MCF 10A (cell line): ENCODE measurements around the gene KIF21B. TPM values are rescaled to one million over a fixed set of nuclear protein-coding genes. Genes with fewer than 3 reads are reported as not detected.

Experiments
- BruUV-seq: library from RNA; stranded (reverse); fragments of 400-500 nt; replicated peaks from 2 replicates; lab custom pipeline; 2021; lab: Mats Ljungman, UMichigan
- CTCF ChIA-PET: fragments of 300-600 bp; sonication (Branson Sonifier 250); formaldehyde crosslinking; extraction: SDS; loops from one replicate; lab custom pipeline; 2021; ENCODE audit warnings: antibody characterized with exemption, inconsistent platforms; lab: Yijun Ruan, JAX
- POLR2A ChIA-PET: fragments of 300-600, 350-650 bp; sonication (Branson Sonifier 250); formaldehyde crosslinking; extraction: SDS; loops from one replicate; lab custom pipeline; 2020; ENCODE audit warnings: antibody characterized with exemption, inconsistent platforms; lab: Yijun Ruan, JAX
- DNase-seq: peaks from one replicate; pipeline ENCODE4 v3.0.0-alpha.2; 2018; ENCODE audit not compliant: unreplicated experiment
- H3K27ac Mint-ChIP-seq: one replicate; pipeline ENCODE4 v1.8.0; 2022; ENCODE audit warnings: mild to moderate bottlenecking, low read depth, mixed read lengths; ENCODE audit not compliant: unreplicated experiment
- H3K27me3 Mint-ChIP-seq: one replicate; pipeline ENCODE4 v1.8.0; 2022; ENCODE audit warnings: mixed read lengths; ENCODE audit not compliant: insufficient read depth, unreplicated experiment
- H3K36me3 Mint-ChIP-seq: one replicate; pipeline ENCODE4 v1.8.0; 2022; ENCODE audit warnings: mild to moderate bottlenecking, moderate library complexity, mixed read lengths; ENCODE audit not compliant: insufficient read depth, unreplicated experiment
- H3K4me1 Mint-ChIP-seq: one replicate; pipeline ENCODE4 v1.8.0; 2022; ENCODE audit warnings: mixed read lengths; ENCODE audit not compliant: insufficient read depth, unreplicated experiment
- H3K4me3 Mint-ChIP-seq: one replicate; pipeline ENCODE4 v1.8.0; 2022; ENCODE audit warnings: mild to moderate bottlenecking, moderate library complexity, mixed read lengths; ENCODE audit not compliant: unreplicated experiment
- H3K9me3 Mint-ChIP-seq: one replicate; pipeline ENCODE4 v1.8.0; 2022; ENCODE audit warnings: mixed read lengths; ENCODE audit not compliant: unreplicated experiment
- intact Hi-C: fragments of 100-400 bp; cut with micrococcal nuclease; formaldehyde crosslinking; loops from 2 replicates; pipeline ENCODE4 v1.14.1; 2022
- total RNA-seq: library from RNA; stranded (reverse); gene quantifications from 2 replicates; pipeline ENCODE4 v1.2.3, GENCODE V29; 2022
- TF ChIP-seq, protein P1 (sequence below): fragments of 200-600 bp; IDR thresholded peaks from one replicate; pipeline ENCODE4 v1.8.0; 2022; ENCODE audit warnings: antibody characterized with exemption, mild to moderate bottlenecking; ENCODE audit not compliant: unreplicated experiment

Gene KIF21B
- total RNA-seq, 1 experiment from 2014 or later = 12.7 TPM

DNA sequence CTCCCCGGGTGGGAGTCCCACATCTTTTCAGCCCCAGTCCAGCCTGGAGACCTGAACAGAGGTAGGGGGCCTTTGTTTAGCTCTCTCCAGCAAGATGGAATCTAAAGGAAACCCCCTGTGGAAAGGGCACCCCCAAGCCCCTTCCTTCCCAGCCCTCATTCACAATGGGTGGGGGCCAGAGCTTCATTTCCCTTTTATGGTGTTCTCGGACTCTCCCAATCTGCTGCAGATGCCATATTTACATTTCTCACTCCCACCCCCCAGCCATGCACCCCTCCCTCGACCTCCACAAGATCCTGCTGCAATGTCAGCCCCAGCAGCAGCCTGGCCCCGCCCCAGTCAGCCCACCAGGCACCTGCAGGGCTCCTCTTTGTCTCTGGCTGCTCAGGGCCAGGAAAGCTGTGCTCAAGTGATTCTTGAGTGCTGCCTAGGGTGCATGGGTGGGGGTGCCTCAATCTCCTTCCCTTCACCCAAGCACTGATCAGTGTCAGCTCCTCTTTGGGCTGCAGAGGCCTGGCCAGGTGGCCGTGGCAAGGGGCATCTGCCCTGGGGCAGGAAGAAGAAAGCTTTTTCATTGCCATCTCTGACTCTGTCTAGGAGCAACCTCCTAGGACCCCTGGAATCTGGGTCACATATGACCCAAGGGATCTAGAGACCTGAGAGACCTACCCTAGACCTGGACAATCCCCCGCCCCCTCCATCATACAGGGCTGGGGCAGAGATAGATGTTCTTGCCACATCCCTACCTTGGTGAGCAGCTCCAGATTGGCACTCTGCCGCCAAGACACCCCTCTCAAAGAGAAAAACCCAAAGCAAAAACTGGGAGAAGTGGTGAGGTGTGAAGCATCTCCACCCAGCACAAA, 1.7 kb downstream of the KIF21B start:
- H3K36me3 Mint-ChIP-seq = no peaks in the 10 kb centered on the region
- ChIA-PET CTCF (interaction anchor here (0.7 to 5.2 kb wide), 9 partner anchors 7 to 783 kb away, joined by 3 to 45 read pairs (median 5); no protein-coding TSS in a partner anchor), POLR2A (interaction anchor here (0.6 to 0.8 kb wide), 4 partner anchors 30 to 327 kb away, joined by 3 to 4 read pairs (median 3); no protein-coding TSS in a partner anchor)
- DNase-seq = no peak
- no peaks in the 10 kb centered on the region for H3K9me3 Mint-ChIP-seq
- H3K27ac Mint-ChIP-seq = no peak overlapping the region
- intact Hi-C loops = loop anchor here (5.0 kb wide), 1 partner anchor 465 kb away; no protein-coding TSS in a partner anchor
- H3K4me3 Mint-ChIP-seq = peak overlapping the region; percentile 43
- TSS peak; percentile 23 for BruUV-seq
- no peaks in the 10 kb centered on the region for H3K27me3 Mint-ChIP-seq
- TF ChIP-seq, protein P1, sequence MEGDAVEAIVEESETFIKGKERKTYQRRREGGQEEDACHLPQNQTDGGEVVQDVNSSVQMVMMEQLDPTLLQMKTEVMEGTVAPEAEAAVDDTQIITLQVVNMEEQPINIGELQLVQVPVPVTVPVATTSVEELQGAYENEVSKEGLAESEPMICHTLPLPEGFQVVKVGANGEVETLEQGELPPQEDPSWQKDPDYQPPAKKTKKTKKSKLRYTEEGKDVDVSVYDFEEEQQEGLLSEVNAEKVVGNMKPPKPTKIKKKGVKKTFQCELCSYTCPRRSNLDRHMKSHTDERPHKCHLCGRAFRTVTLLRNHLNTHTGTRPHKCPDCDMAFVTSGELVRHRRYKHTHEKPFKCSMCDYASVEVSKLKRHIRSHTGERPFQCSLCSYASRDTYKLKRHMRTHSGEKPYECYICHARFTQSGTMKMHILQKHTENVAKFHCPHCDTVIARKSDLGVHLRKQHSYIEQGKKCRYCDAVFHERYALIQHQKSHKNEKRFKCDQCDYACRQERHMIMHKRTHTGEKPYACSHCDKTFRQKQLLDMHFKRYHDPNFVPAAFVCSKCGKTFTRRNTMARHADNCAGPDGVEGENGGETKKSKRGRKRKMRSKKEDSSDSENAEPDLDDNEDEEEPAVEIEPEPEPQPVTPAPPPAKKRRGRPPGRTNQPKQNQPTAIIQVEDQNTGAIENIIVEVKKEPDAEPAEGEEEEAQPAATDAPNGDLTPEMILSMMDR = no peak
- peaks cover 26% of the 10 kb centered on the region for H3K4me1 Mint-ChIP-seq

DNA sequence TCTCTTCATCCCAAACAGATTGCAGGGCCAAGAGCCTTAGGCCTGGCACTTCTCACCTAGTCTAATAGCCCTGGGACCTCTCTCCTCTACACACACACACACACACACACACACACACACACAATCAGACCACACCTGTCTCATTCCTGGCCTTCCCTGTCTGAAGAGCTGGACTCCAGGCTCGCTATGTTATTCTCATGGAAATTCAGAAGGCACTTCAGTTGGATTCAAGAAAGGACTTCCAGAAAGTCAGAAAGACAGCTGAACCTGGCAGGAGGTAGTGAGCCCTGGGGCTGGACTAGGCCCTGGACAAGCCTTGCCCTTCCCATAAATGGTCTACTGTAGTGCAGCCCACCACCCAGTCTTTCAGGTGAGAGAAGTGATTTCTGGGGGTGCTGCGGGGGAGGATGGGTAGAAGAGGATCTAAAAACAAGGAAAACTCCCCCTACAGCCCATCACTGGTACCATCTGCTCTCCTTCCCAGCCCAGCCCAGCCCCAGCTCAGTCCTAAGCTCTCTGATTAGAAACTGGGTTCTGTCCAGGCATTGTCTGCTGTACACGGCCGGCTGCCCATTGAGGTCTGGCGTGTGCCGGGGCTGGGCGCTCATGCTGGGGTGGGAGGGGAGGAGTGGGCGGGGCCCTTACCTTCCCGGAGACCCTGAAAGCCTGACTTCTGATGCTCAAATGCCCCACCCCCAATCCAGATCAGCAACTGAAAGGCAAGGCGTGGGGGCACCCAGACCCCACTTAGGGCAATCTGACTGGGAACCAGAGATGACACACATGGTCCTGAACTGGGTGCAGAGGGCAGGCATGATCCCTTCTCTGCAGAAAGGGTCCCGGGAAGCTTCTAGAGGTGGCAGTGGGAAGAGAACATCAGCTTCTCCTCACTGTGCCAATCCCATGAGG, 2.5 kb downstream of the KIF21B start:
- CTCF ChIA-PET = interaction anchor here (0.7 to 2.2 kb wide), 16 partner anchors 8 to 463 kb away, joined by 3 to 13 read pairs (median 4); no protein-coding TSS in a partner anchor
- intact Hi-C loops = loop anchor here (5.0 kb wide), 1 partner anchor 464 kb away; no protein-coding TSS in a partner anchor

GRCh38 chr1:201020040-201020591, 3.4 kb downstream of the KIF21B start:
- Mint-ChIP-seq H3K27me3 (no peaks in the 10 kb centered on the region), H3K36me3 (no peaks in the 10 kb centered on the region), H3K4me3 (no peak overlapping the region), H3K4me1 (peaks cover 26% of the 10 kb centered on the region), H3K27ac (peak overlapping the region; percentile 92), H3K9me3 (no peaks in the 10 kb centered on the region)
- intact Hi-C loops = loop anchor here (5.0 kb wide), 1 partner anchor 463 kb away; no protein-coding TSS in a partner anchor
- ChIA-PET POLR2A (interaction anchor here (0.6 to 1.2 kb wide), 5 partner anchors 9 to 386 kb away, joined by 3 to 4 read pairs (median 3); no protein-coding TSS in a partner anchor), CTCF (interaction anchor here (0.7 to 2.2 kb wide), 15 partner anchors 9 to 462 kb away, joined by 3 to 13 read pairs (median 4); partner anchors contain the start of gene INAVA)
- peak; percentile 81 for DNase-seq
- TF ChIP-seq, protein P1 = no peak
- BruUV-seq = no TSS peak

More for the DNA sequence above, 2.5 kb downstream of the KIF21B start:
- H3K27ac Mint-ChIP-seq = no peak overlapping the region
- H3K9me3 Mint-ChIP-seq = no peaks in the 10 kb centered on the region
- no TSS peak for BruUV-seq
- H3K27me3 Mint-ChIP-seq = no peaks in the 10 kb centered on the region
- TF ChIP-seq, protein P1 = peak; percentile 25
- no peak overlapping the region for H3K4me3 Mint-ChIP-seq
- peaks cover 26% of the 10 kb centered on the region for H3K4me1 Mint-ChIP-seq
- DNase-seq = peak; percentile 62
- H3K36me3 Mint-ChIP-seq = no peaks in the 10 kb centered on the region
- POLR2A ChIA-PET = interaction anchor here (0.6 to 1.2 kb wide), 5 partner anchors 10 to 165 kb away, joined by 3 to 4 read pairs (median 3); no protein-coding TSS in a partner anchor
